Hepatocyte (in vitro differentiated cells): ENCODE measurements around the gene NUAK2.

ENCODE experiments used
- CTCF ChIP-seq: fragments of 200-600 bp; sonication (generic); IDR thresholded peaks from 2 replicates; pipeline ENCODE4 v1.5.1; 2016; ENCODE audit warnings: antibody characterized with exemption, mild to moderate bottlenecking; ENCODE audit not compliant: poor library complexity
- EZH2 ChIP-seq: fragments of 200-600 bp; sonication (generic); IDR thresholded peaks from 2 replicates; pipeline ENCODE4 v1.6.1; 2016; ENCODE audit warnings: antibody characterized with exemption, mild to moderate bottlenecking, borderline replicate concordance

- no peak for TF ChIP-seq CTCF
- TF ChIP-seq EZH2 = no peak
These were observed 27.2 kb downstream of the NUAK2 start for GRCh38 chr1:205294175-205294917.
